HCT116 (cell line): ENCODE measurements around the gene CPNE4. TPM values are rescaled to one million over a fixed set of nuclear protein-coding genes. Genes with fewer than 3 reads are reported as not detected.

ENCODE experiments used
- ATAC-seq: fragments of 200-7000 bp; cut with Tn5 transposase; 2 replicates; pipeline ENCODE4 v1.9.1; 2020; ENCODE audit warnings: mild to moderate bottlenecking, moderate library complexity
- BruUV-seq: library from RNA; stranded (reverse); fragments of 400-500 nt; replicated peaks from 2 replicates; lab custom pipeline; 2021; lab: Mats Ljungman, UMichigan
- CTCF ChIA-PET: fragments of 300-600 bp; sonication (Branson Sonifier 250); formaldehyde crosslinking; loops from one replicate; lab custom pipeline; 2021; ENCODE audit warnings: antibody characterized with exemption; lab: Charles Lee
- POLR2A ChIA-PET: fragments of 300-600, 350-600 bp; sonication (Branson Sonifier 250); formaldehyde crosslinking; loops from one replicate; lab custom pipeline; 2021; ENCODE audit warnings: antibody characterized with exemption; lab: Charles Lee
- RAD21 ChIA-PET, 2 experiments: fragments of 300-600 bp; sonication (Branson Sonifier 250); formaldehyde crosslinking; loops; one replicate each; lab custom pipeline; 2023; ENCODE audit warnings: low total read pairs in 2 of 2; ENCODE audit not compliant: uncharacterized antibody in 2 of 2, unreplicated experiment in 2 of 2, low non-redundant PET in 1 of 2; lab: Charles Lee
- DNase-seq: peaks from one replicate; pipeline ENCODE4 v3.0.0-alpha.2; 2010; ENCODE audit warnings: low read depth, low spot score
- H2AFZ ChIP-seq: fragments of 200-600 bp; shearing (Covaris generic), sonication (generic); 2 replicates; pipeline ENCODE4 v1.6.1; 2017; ENCODE audit warnings: low read depth, mixed run types, mixed read lengths, antibody characterized with exemption, low read length; ENCODE audit not compliant: poor library complexity, severe bottlenecking
- H3K27ac ChIP-seq: 2 replicates; pipeline ENCODE4 v1.5.1; 2012; ENCODE audit warnings: low read depth, low read length
- H3K27me3 ChIP-seq: fragments of 200-600 bp; sonication (generic); 2 replicates; pipeline ENCODE4 v1.6.1; 2016; ENCODE audit warnings: mixed run types, low read length, mixed read lengths; ENCODE audit not compliant: insufficient read depth
- H3K36me3 ChIP-seq, 2 experiments: fragments of 200-500 bp in 1 of 2; fragments of 200-600 bp in 1 of 2; sonication (Bioruptor generic) in 1 of 2; sonication (generic) in 1 of 2; 2 replicates each; pipeline versions ENCODE4 v1.5.1 to v1.6.1; 2014 to 2016; ENCODE audit warnings: low read length in 2 of 2, inconsistent platforms in 1 of 2, mixed read lengths in 1 of 2, mixed run types in 1 of 2; ENCODE audit not compliant: insufficient read depth in 2 of 2, control insufficient read depth in 1 of 2
- H3K4me1 ChIP-seq, 2 experiments: fragments of 200-600 bp in 1 of 2; sonication (generic) in 1 of 2; 2 replicates each; pipeline versions ENCODE4 v1.5.1 to v1.6.1; 2012 to 2017; ENCODE audit warnings: low read length in 2 of 2, inconsistent platforms in 1 of 2, mild to moderate bottlenecking in 1 of 2, mixed read lengths in 1 of 2, mixed run types in 1 of 2, moderate library complexity in 1 of 2; ENCODE audit not compliant: insufficient read depth in 2 of 2, control insufficient read depth in 1 of 2
- H3K4me2 ChIP-seq: fragments of 200-600 bp; sonication (generic); 2 replicates; pipeline ENCODE4 v1.6.1; 2017; ENCODE audit warnings: mixed run types, low read length, mixed read lengths
- H3K4me3 ChIP-seq, 2 experiments: fragments of 200-600 bp in 1 of 2; sonication (generic) in 1 of 2; replicated peaks in 1 of 2; 2 replicates each; pipeline ENCODE4 v1.5.1; 2011 to 2016; ENCODE audit warnings: low read length in 2 of 2, control low read depth in 1 of 2, low read depth in 1 of 2, mild to moderate bottlenecking in 1 of 2, mixed read lengths in 1 of 2, mixed run types in 1 of 2
- H3K79me2 ChIP-seq: fragments of 200-600 bp; sonication (generic); 2 replicates; pipeline ENCODE4 v1.6.1; 2017; ENCODE audit warnings: mild to moderate bottlenecking, mixed run types, low read length, moderate library complexity, mixed read lengths; ENCODE audit not compliant: insufficient read depth
- H3K9ac ChIP-seq: fragments of 200-600 bp; sonication (generic); 2 replicates; pipeline ENCODE4 v1.6.1; 2016; ENCODE audit warnings: low read length, mixed read lengths
- H3K9me2 ChIP-seq: fragments of 200-600 bp; sonication (generic), shearing (Covaris generic); 2 replicates; pipeline ENCODE4 v1.6.1; 2017; ENCODE audit warnings: mixed run types, mild to moderate bottlenecking, moderate library complexity; ENCODE audit not compliant: insufficient read depth
- H3K9me3 ChIP-seq, 2 experiments: fragments of 200-500 bp in 1 of 2; fragments of 200-600 bp in 1 of 2; sonication (Bioruptor generic) in 1 of 2; sonication (generic) in 1 of 2; 2 replicates each; pipeline ENCODE4 v1.6.1; 2014 to 2017; ENCODE audit warnings: low read length in 2 of 2, mixed read lengths in 2 of 2, inconsistent platforms in 1 of 2, low read depth in 1 of 2, mild to moderate bottlenecking in 1 of 2, mixed run types in 1 of 2, moderate library complexity in 1 of 2; ENCODE audit not compliant: control insufficient read depth in 1 of 2, insufficient read depth in 1 of 2
- H4K20me1 ChIP-seq: fragments of 200-600 bp; sonication (generic), shearing (Covaris generic); 2 replicates; pipeline ENCODE4 v1.6.1; 2017; ENCODE audit warnings: mixed run types, mild to moderate bottlenecking, moderate library complexity; ENCODE audit not compliant: insufficient read depth
- ATF3 ChIP-seq: IDR thresholded peaks from 2 replicates; pipeline ENCODE4 v1.6.1; 2012
- CBX3 ChIP-seq: IDR thresholded peaks from 2 replicates; pipeline ENCODE4 v1.6.1; 2012; ENCODE audit warnings: low read depth
- CEBPB ChIP-seq: IDR thresholded peaks from 2 replicates; pipeline ENCODE4 v1.6.1; 2012; ENCODE audit warnings: low read depth
- CTCF ChIP-seq, 3 experiments: fragments of 200-600 bp in 1 of 3; sonication (generic) in 1 of 3; IDR thresholded peaks in 2 of 3; conservative IDR thresholded peaks in 1 of 3; 2 replicates each; pipeline ENCODE4 v1.5.1; 2012 to 2017; ENCODE audit warnings: low read depth in 2 of 3, low read length in 2 of 3, antibody characterized with exemption in 1 of 3, borderline replicate concordance in 1 of 3, control low read depth in 1 of 3, mild to moderate bottlenecking in 1 of 3, mixed read lengths in 1 of 3, mixed run types in 1 of 3, moderate library complexity in 1 of 3; ENCODE audit not compliant: insufficient read depth in 1 of 3
- EGR1 ChIP-seq: IDR thresholded peaks from 2 replicates; pipeline ENCODE4 v1.6.1; 2012; ENCODE audit warnings: low read depth
- EZH2 ChIP-seq: fragments of 200-600 bp; sonication (generic); IDR thresholded peaks from 2 replicates; pipeline ENCODE4 v1.6.1; 2017; ENCODE audit warnings: antibody characterized with exemption, mixed run types
- EZH2phosphoT487 ChIP-seq: fragments of 200-600 bp; IDR thresholded peaks from 2 replicates; pipeline ENCODE4 v1.6.1; 2018; ENCODE audit warnings: antibody characterized with exemption, borderline replicate concordance
- FOSL1 ChIP-seq: IDR thresholded peaks from 2 replicates; pipeline ENCODE4 v1.6.1; 2012; ENCODE audit warnings: low read depth
- JUND ChIP-seq: IDR thresholded peaks from 2 replicates; pipeline ENCODE4 v1.6.1; 2012
- MAX ChIP-seq: IDR thresholded peaks from 2 replicates; pipeline ENCODE4 v1.6.1; 2012
- POLR2A ChIP-seq: IDR thresholded peaks from 2 replicates; pipeline ENCODE4 v1.7.0; 2011; ENCODE audit warnings: borderline replicate concordance; ENCODE audit not compliant: insufficient read depth, insufficient read length; ENCODE audit errors: extremely low read depth
- RAD21 ChIP-seq: IDR thresholded peaks from 2 replicates; pipeline ENCODE4 v1.6.1; 2012; ENCODE audit warnings: low read depth, mild to moderate bottlenecking
- REST ChIP-seq: IDR thresholded peaks from 2 replicates; pipeline ENCODE4 v1.6.1; 2012; ENCODE audit warnings: low read depth
- SIN3A ChIP-seq: IDR thresholded peaks from 2 replicates; pipeline ENCODE4 v1.6.1; 2012; ENCODE audit warnings: low read depth
- SRF ChIP-seq: IDR thresholded peaks from 2 replicates; pipeline ENCODE4 v1.6.1; 2012; ENCODE audit warnings: low read depth
- TCF7L2 ChIP-seq: IDR thresholded peaks from 2 replicates; pipeline ENCODE4 v1.7.0; 2011; ENCODE audit warnings: borderline replicate concordance, inconsistent platforms; ENCODE audit not compliant: insufficient read depth, insufficient read length; ENCODE audit errors: extremely low read depth
- ZFX ChIP-seq: fragments of 450-650 bp; IDR thresholded peaks from 2 replicates; pipeline ENCODE4 v1.6.1; 2017
- ZNF274 ChIP-seq: fragments of 200-500 bp; sonication (Bioruptor generic); IDR thresholded peaks from 2 replicates; pipeline ENCODE4 v1.6.1; 2014; ENCODE audit warnings: mild to moderate bottlenecking, low read depth, low read length, inconsistent platforms
- intact Hi-C: fragments of 100-400 bp; cut with micrococcal nuclease; formaldehyde crosslinking; loops from 2 replicates; pipeline ENCODE4 v1.10.0; 2022
- total RNA-seq: library from RNA; stranded (reverse); gene quantifications from one replicate; pipeline ENCODE4 v1.2.1, GENCODE V29; 2021; ENCODE audit not compliant: unreplicated experiment

Gene CPNE4
- total RNA-seq, 1 experiment from 2014 or later = not detected

GRCh38 chr3:131898346-131898745 is 136.5 kb downstream of the CPNE4 start:
- Histone ChIP-seq H3K9me3 (no peaks in the 10 kb centered on the region), H3K9me2 (no peaks in the 10 kb centered on the region), H3K4me1 (no peaks in the 10 kb centered on the region), H2AFZ (no peak overlapping the region), H4K20me1 (no peaks in the 10 kb centered on the region), H3K79me2 (no peaks in the 10 kb centered on the region), H3K27me3 (0 out of 2 replicates have a peak, but pooled peaks cover 4% of the 10 kb centered on the region), H3K27ac (no peak overlapping the region), H3K4me3 (no peak overlapping the region)
- intact Hi-C loops = no loop called here
- ChIA-PET CTCF (no interaction called here), RAD21 (no interaction called here), POLR2A (no interaction called here)
- ATAC-seq = no peak
- TF ChIP-seq MAX (no peak), TCF7L2 (no peak), SIN3A (no peak), EZH2 (no peak), SRF (no peak), EZH2phosphoT487 (no peak), ZNF274 (no peak), CEBPB (no peak), FOSL1 (no peak), ATF3 (no peak), CTCF (IDR thresholded peaks at IDR 0.05 in 2 of 3, conservative IDR thresholded peaks at IDR 0.05 in 1 of 3; ENCODE audit: borderline replicate concordance in 1 of 3, insufficient read depth in 1 of 3, low read depth in 2 of 3, low read length in 2 of 3) (no peak), CBX3 (no peak), POLR2A (no peak), REST (no peak), ZFX (no peak), EGR1 (no peak), JUND (no peak), RAD21 (no peak)
- TF ChIP-seq, all 23 proteins: peak for 0
- no peak overlapping the region for H3K4me2 ChIP-seq
- H3K9ac ChIP-seq = no peak overlapping the region
- BruUV-seq = no TSS peak
- no peaks in the 10 kb centered on the region for H3K36me3 ChIP-seq
- no peak for DNase-seq
